ENCODE results near the gene LSM7.

Gene LSM7

DNA sequence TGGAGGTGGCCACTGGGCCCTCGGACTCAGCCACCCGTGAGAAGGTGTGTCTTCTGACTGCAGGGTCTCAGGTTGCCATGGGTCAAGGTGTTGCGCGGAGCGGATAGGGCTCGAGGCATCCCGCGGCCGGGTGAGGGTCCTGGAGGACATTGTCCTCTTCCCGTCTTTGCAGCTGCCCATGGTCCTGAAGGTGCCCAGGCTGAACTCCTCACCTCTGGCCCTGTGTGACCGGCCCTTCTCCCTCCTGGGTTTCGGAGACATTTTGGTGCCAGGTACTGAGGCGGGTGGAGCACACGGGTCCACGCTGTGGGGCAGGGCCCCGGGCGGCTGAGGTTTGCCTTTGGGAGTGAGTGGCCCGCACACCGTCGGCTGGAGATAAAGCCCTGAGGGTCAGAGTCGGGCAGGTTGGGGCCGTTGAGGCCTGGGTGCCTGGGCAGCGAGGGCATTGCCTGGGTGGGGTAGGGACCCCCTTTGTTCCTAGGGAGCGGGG, 16.0 kb upstream of the LSM7 start:
- H3K27me3 ChIP-seq: no peaks in the 10 kb centered on the region
- H3K36me3 ChIP-seq: peaks cover 52% of the 10 kb centered on the region
- no peak overlapping the region for H3K4me3 ChIP-seq (ENCODE audit: low read depth, low read length)
- H3K4me1 ChIP-seq: peaks cover 11% of the 10 kb centered on the region
- TF ChIP-seq, protein P1, sequence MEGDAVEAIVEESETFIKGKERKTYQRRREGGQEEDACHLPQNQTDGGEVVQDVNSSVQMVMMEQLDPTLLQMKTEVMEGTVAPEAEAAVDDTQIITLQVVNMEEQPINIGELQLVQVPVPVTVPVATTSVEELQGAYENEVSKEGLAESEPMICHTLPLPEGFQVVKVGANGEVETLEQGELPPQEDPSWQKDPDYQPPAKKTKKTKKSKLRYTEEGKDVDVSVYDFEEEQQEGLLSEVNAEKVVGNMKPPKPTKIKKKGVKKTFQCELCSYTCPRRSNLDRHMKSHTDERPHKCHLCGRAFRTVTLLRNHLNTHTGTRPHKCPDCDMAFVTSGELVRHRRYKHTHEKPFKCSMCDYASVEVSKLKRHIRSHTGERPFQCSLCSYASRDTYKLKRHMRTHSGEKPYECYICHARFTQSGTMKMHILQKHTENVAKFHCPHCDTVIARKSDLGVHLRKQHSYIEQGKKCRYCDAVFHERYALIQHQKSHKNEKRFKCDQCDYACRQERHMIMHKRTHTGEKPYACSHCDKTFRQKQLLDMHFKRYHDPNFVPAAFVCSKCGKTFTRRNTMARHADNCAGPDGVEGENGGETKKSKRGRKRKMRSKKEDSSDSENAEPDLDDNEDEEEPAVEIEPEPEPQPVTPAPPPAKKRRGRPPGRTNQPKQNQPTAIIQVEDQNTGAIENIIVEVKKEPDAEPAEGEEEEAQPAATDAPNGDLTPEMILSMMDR (IDR thresholded peaks at IDR 0.05; ENCODE audit: low read depth, low read length): no peak
- no peaks in the 10 kb centered on the region for H3K9me3 ChIP-seq
- no peak for DNase-seq

DNA sequence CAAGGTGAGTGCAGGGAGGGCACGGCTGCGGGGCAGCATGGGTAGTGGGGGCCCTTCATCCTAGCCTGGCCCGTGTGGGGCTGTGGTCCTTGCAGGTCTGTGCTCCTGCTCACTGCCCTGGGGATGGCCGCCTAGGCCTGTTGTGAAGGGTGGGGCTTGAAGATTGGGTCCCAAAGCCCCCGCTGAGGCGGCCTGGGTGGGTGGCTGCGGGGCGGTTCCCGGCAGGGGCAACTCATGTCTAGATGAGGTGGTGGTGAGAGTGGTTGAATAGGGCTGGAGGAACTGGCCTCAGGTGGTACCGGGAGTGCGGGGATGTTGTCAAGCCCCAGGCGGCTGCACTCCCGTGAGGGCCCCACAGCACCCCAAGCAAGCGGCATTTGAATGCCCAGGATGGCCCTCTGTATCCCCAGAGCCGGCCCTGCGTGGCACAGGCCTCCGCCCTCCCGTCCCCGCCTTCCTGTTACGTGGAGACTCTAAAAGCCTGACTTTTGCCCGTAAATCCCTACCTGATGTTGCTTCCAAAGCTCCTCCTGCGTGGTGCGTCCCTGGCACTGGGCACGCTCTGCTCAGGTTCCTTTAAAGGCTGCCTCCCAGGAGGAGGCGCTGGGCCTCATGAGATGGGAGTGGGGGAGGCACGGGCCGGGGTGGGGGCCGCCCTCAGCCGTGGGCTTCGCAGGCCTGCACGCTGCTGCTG, 15.1 kb upstream of the LSM7 start:
- H3K27me3 ChIP-seq: no peaks in the 10 kb centered on the region
- peaks cover 11% of the 10 kb centered on the region for H3K4me1 ChIP-seq
- H3K4me3 ChIP-seq (ENCODE audit: low read depth, low read length): no peak overlapping the region
- H3K9me3 ChIP-seq: no peaks in the 10 kb centered on the region
- H3K36me3 ChIP-seq: peaks cover 60% of the 10 kb centered on the region
- TF ChIP-seq, protein P1 (IDR thresholded peaks at IDR 0.05; ENCODE audit: low read depth, low read length): no peak
- DNase-seq: no peak

DNA sequence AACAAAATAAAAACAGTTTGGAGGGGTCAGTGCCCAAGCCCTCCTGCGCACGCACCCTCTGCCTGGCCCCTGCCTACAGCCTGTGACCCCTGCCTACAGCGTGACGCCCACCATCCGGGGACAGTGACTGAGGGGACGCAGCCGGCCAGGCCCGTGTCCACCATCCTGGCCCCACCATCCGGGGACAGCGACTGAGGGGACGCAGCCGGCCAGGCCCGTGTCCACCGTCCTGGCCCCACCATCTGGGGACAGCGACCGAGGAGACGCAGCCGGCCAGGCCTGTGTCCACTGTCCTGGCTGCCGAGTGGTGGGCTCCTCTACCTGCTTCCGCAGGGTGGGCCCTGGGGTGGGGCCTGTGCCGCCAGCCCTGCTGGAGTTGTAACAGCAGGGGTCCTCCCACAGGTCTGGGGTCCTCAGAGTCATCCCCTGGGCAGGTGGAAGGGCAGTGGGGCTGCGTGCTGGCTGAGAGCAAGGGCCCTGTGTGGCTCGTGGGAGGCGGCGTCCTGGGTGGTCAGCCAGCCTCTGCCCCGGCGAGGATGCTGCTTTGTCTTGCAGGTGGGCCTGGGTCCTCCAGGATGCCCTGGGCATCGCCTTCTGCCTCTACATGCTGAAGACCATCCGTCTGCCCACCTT, 14.4 kb upstream of the LSM7 start:
- DNase-seq: no peak
- peaks cover 60% of the 10 kb centered on the region for H3K36me3 ChIP-seq
- no peak overlapping the region for H3K4me3 ChIP-seq (ENCODE audit: low read depth, low read length)
- TF ChIP-seq, protein P1 (IDR thresholded peaks at IDR 0.05; ENCODE audit: low read depth, low read length): no peak
- peaks cover 11% of the 10 kb centered on the region for H3K4me1 ChIP-seq
- H3K27me3 ChIP-seq: no peaks in the 10 kb centered on the region
- H3K9me3 ChIP-seq: no peaks in the 10 kb centered on the region

DNA sequence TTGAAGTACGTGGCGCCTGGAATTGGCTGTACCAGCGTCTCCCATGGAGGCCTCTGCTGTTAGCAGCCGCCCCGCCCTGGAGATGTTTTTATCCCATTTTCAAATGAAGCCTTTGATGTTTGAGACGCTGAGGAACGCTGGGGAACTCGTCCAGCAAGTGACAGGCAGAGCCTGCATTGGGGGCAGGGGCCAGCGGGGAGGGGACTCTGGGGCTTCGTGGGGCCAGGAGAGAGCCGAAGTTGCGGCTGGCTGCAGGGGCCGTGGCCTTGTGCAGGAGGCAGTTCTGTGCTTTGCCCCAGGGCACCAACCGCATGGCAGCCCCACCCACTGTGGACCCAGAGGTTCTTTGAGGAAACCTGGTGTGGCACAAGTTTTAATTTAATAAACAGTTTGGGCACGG, 13.6 kb upstream of the LSM7 start:
- Histone ChIP-seq H3K27me3 (no peaks in the 10 kb centered on the region), H3K36me3 (peaks cover 60% of the 10 kb centered on the region), H3K4me1 (peaks cover 13% of the 10 kb centered on the region), H3K9me3 (no peaks in the 10 kb centered on the region), H3K4me3 (ENCODE audit: low read depth, low read length) (no peak overlapping the region)
- TF ChIP-seq, protein P1 (IDR thresholded peaks at IDR 0.05; ENCODE audit: low read depth, low read length): no peak
- DNase-seq: no peak

DNA sequence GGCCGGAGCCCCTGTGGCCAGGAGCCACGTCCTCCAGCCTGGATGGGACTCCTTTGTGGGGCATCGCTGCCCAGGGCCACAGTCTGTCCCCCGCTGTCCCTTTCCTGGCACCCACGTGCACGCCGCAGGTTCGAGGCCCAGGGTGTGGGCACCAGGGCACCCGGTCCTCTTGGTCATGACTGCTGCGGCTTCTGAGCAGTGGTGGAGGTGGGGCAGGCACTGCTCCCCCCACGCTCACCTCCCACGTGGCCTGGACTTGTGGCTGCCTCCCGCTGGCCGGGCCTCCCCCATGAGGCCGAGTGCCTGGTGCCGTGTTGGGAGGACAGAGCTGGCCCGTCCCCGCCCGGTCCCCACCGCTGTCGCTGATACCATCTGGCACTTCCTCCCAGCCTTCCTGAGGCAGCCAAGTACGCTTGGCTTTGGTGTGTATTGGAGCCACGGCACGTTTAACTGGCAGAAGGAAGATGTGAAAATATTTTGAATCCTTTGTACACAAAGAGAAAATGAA, 12.9 kb upstream of the LSM7 start:
- Histone ChIP-seq H3K36me3 (peaks cover 55% of the 10 kb centered on the region), H3K9me3 (no peaks in the 10 kb centered on the region), H3K4me1 (peaks cover 14% of the 10 kb centered on the region), H3K4me3 (ENCODE audit: low read depth, low read length) (no peak overlapping the region), H3K27me3 (no peaks in the 10 kb centered on the region)
- no peak for DNase-seq
- TF ChIP-seq, protein P1 (IDR thresholded peaks at IDR 0.05; ENCODE audit: low read depth, low read length): no peak

All from BE2C (cell line).